Retinal pigment epithelial cell (primary cell): Measurements from ENCODE around the gene ITPKB.

Experiments
- DNase-seq: peaks from one replicate; pipeline ENCODE4 v3.0.0-alpha.2; 2010; ENCODE audit warnings: low read depth
- H3K4me3 ChIP-seq: 2 replicates; pipeline ENCODE4 v1.5.1; 2011; ENCODE audit warnings: mild to moderate bottlenecking, low read length, control low read depth, moderate library complexity
- TF ChIP-seq, protein P1 (sequence below): conservative IDR thresholded peaks from 2 replicates; pipeline ENCODE4 v1.5.1; 2011; ENCODE audit warnings: low read depth, low read length, control low read depth, inconsistent platforms

ITPKB gene

DNA sequence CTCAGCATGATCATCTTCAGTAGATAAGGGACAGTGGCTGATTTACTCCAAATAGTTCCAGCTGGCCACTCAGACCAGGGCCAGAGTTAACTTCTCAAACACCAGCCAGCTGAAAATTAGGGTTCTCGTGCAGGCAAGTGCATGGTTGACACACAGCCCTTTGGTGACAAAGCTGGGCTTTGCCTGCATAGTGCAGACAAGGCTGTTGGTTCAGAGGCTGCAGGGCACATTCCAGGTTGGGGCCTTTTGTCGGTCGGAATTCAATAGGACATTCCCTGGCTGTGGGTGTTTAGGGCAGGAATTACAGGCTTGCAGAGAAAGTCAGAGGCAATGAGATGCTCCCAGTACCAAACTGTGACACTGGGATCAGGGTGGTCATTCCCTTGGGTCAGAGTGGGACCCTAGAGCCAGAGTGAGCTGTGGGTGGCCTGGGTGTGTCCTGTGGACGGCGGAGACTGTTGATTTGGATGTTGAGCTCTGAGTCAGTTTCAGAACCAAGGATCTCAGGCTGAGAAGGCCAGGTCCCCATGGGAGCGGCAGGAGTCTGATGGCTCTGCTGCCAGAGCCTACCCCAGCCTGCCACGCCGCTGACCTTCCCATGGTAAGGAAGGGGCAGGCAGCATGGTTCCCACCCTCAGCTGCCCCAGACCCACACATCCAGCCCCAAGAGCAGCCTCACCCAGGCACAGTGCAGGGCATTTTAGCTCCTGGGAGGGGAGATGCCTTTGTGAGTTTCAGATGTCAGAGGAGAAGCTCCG is 134.3 kb downstream of the ITPKB start:
- TF ChIP-seq, protein P1, sequence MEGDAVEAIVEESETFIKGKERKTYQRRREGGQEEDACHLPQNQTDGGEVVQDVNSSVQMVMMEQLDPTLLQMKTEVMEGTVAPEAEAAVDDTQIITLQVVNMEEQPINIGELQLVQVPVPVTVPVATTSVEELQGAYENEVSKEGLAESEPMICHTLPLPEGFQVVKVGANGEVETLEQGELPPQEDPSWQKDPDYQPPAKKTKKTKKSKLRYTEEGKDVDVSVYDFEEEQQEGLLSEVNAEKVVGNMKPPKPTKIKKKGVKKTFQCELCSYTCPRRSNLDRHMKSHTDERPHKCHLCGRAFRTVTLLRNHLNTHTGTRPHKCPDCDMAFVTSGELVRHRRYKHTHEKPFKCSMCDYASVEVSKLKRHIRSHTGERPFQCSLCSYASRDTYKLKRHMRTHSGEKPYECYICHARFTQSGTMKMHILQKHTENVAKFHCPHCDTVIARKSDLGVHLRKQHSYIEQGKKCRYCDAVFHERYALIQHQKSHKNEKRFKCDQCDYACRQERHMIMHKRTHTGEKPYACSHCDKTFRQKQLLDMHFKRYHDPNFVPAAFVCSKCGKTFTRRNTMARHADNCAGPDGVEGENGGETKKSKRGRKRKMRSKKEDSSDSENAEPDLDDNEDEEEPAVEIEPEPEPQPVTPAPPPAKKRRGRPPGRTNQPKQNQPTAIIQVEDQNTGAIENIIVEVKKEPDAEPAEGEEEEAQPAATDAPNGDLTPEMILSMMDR = no peak
- DNase-seq = no peak
- no peak overlapping the region for H3K4me3 ChIP-seq

DNA sequence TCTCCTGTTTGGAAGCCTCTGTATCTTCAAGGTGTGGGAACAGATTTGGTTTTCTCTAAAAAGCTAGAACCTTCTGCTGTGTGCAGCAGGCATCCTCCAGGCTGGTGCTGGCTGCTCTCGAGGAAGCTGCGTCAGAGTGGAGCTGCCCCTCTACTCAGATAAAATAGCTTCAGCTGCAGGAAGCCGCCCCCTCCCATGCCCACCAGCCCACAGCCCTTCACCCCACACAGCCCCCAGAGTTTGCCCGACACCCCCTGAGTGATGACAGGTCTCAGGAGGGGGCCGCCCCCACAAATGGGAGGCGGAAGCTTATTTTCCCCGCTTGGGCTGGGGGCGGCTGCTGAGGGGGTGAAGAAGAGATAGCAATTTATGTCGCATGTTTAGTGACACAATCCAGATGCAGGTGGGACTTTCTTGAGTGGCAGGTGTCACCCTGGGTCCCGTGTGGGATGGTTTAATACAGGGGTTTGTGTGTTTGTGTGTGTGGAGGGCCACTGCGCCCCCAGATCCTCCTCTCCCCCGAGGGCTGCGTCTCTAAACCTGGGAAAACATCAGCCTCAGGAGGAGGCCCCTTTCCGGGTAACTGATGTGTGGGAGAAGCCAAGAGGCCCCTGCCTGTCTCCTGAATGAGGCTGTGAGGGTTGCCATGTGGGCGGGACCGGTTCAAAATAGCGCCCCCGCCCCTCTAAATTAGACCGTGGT is 135.1 kb downstream of the ITPKB start:
- H3K4me3 ChIP-seq = no peak overlapping the region
- no peak for DNase-seq
- TF ChIP-seq, protein P1 = no peak

DNA sequence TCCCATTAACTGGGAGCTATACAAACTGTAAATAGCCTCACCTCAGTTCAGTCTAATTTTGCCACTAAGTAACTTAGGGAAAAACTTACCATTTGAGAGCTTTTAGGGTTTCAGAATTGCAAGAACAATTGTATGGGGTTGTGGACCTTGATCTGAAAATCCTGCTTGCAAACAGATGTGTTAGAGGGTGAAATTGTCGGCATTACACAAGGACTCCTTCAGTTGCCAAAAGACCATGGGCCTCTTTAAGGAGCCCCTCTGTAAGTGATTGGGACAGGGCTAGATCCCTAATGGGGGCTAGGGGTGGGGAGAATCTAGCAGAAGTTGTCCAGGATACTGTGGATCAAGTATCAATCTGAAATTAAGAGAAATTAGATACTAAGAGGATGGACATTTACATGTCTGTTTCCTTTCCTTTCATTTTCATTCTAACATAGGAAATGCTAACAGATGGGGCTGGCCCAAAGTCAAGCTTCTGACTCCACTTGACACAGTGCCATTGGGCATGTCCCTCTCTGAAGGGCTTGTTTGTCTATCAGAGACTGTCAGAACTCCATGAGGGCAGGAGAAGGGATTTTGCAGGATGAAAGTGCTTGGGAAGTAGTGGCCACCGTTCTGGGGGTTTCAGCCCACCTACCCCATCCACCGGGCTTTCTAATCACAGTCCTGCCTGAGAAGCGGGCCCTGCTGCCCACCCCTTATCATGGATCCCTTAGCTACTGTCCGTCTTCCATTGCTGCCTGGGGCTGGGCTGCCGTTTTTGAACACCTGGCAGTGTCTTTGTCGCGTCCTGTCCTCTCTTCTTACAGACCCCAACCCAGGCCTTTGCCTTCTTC is 135.8 kb downstream of the ITPKB start:
- DNase-seq = no peak
- TF ChIP-seq, protein P1 = no peak
- no peak overlapping the region for H3K4me3 ChIP-seq

DNA sequence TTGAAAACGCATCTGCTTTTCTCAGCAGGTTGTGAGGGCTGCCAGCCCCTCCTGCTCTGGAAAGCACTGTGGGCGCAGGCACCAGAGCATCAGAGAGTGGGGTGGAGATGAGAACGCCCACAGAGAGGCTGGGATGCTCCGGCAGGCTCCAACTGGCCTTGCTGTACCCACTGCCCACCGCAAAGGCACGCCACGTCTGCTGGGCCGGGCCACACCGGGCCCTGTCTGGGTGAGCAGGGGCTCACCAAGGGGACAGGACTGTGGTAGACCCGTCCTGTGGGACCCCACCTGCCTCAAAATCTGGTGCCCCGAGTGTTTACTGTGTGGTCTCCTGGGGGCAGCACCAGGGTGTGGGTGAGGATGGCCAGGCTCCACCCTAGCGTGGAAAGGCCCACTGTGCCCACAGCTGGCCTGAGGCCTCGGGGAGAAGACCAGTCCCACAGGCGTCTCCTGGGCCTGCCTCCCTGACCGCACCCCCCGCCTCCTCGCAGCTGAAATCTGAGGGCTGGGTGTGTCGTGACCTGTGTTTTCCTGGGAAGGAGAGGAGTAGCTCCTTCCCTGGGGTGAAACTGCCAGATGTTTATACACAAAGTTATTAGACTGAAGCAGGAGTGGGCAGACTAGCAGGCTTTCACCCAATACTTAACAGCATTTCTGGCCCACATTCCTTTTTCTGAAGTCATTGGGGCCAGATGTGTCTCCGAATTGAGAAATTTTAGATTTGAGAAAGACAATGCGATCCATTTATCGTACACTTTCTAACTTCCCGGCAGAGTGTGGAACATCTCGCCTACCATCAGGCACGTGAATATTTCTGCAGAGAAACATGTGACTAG is 136.7 kb downstream of the ITPKB start:
- TF ChIP-seq, protein P1 = no peak
- no peak overlapping the region for H3K4me3 ChIP-seq
- no peak for DNase-seq

DNA sequence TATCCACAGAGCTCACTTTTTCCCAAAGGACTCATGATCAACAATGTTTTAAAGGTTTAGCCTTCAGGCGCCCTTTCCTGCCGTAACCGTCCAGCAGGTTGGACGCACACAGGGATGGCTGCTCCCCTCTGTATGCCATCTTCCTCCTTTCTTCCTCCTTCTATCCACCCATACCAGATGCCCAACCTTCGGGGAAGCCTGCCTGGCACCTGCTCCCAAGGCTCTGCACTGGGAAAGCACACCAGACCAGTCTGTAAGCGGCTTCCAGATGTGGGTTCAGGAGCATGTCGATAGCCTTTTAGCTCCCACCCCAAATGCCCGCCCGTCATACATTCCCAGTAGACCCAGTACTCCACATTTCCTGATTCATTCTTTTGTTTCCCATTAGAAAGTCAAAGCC is 137.6 kb downstream of the ITPKB start:
- no peak for DNase-seq
- no peak overlapping the region for H3K4me3 ChIP-seq
- TF ChIP-seq, protein P1 = no peak

DNA sequence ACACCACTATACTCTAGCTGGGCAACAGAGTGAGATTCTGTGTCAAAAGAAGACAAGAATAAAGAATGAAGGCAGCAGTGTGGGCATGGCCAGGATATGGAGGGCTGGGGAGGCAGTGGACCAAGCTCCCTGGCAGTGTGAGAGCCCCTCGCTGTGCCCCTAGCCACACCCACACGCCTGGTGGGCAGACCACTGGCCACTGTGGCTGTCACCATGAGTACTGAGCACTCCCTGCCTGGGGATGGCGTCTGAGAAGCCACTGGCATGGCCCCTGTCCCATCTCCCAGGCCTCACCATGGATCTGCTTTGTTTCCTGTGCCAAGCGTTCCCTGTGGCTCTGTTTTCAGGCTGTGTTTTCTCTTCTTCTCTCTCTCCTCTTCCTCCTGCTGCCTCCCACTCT is 138.8 kb downstream of the ITPKB start:
- no peak for DNase-seq
- TF ChIP-seq, protein P1 = no peak
- no peak overlapping the region for H3K4me3 ChIP-seq
